Natural killer cell treated with Interleukin-12 subunit alpha and Interleukin-12 subunit beta and Interleukin-15 and Interleukin-18, amount 100 ng/mL, for 72 hours (primary cell): ENCODE measurements around the gene GON7. TPM values are rescaled to one million over a fixed set of nuclear protein-coding genes. Genes with fewer than 3 reads are reported as not detected.
"Not testable (repeated sequence)": the region's sequence is repeated elsewhere in the genome, so short reads cannot be mapped to it uniquely, and the experiment has no call there.

Experiments
- ATAC-seq, 2 donors: fragments of 150-1000 bp; cut with Tn5 transposase in 1 of 2; sonication (Bioruptor Pico), chemical (Tn5 transposase) in 1 of 2; 2 replicates each; pipeline ENCODE4 v1.10.0; 2021
- DNase-seq: peaks from one replicate; pipeline ENCODE4 v3.0.0; 2022; ENCODE audit warnings: low spot score
- H3K27ac Mint-ChIP-seq, 2 donors: 1 replicate in 1 of 2; 2 replicates in 1 of 2; pipeline ENCODE4 v1.8.0; 2022; ENCODE audit warnings: mixed read lengths in 2 of 2, mild to moderate bottlenecking in 1 of 2, moderate library complexity in 1 of 2
- H3K27me3 Mint-ChIP-seq, 2 donors: 1 replicate in 1 of 2; 2 replicates in 1 of 2; pipeline ENCODE4 v1.8.0; 2022; ENCODE audit warnings: mixed read lengths in 2 of 2
- H3K36me3 Mint-ChIP-seq: one replicate; pipeline ENCODE4 v1.8.0; 2022; ENCODE audit warnings: mixed read lengths
- H3K4me1 Mint-ChIP-seq, 2 donors: 1 replicate in 1 of 2; 2 replicates in 1 of 2; pipeline ENCODE4 v1.8.0; 2022; ENCODE audit warnings: low read depth in 2 of 2, mixed read lengths in 2 of 2, mild to moderate bottlenecking in 1 of 2
- H3K4me3 Mint-ChIP-seq: one replicate; pipeline ENCODE4 v1.8.0; 2022; ENCODE audit warnings: mixed read lengths
- H3K9me3 Mint-ChIP-seq: 2 replicates; pipeline ENCODE4 v1.8.0; 2022; ENCODE audit warnings: mixed read lengths
- total RNA-seq, 2 donors: library from RNA; stranded (reverse); gene quantifications; one replicate each; pipeline ENCODE4 v1.2.3, GENCODE V29; 2022

Gene GON7
- total RNA-seq, 2 donors from 2014 or later: 12.9 to 15.7 TPM

GRCh38 chr14:93183596-93184317, 23.1 kb downstream of the GON7 start:
- no peaks in the 10 kb centered on the region for H3K9me3 Mint-ChIP-seq
- H3K36me3 Mint-ChIP-seq: peaks cover 13% of the 10 kb centered on the region
- H3K4me3 Mint-ChIP-seq: peak overlapping the region; percentile 95
- peaks cover 30 to 32% of the 10 kb centered on the region in 2 donors for H3K4me1 Mint-ChIP-seq
- no peaks in the 10 kb centered on the region for H3K27me3 Mint-ChIP-seq
- peak overlapping the region; percentile 86 to 87 for H3K27ac Mint-ChIP-seq
- DNase-seq (no peak), ATAC-seq (no peak)

GRCh38 chr14:93175492-93175891, 31.4 kb downstream of the GON7 start:
- H3K9me3 Mint-ChIP-seq: no peaks in the 10 kb centered on the region
- H3K27me3 Mint-ChIP-seq: no peaks in the 10 kb centered on the region
- H3K4me3 Mint-ChIP-seq: no peak overlapping the region
- H3K4me1 Mint-ChIP-seq: peaks cover 0 to 3% of the 10 kb centered on the region in 2 donors
- no peaks in the 10 kb centered on the region for H3K36me3 Mint-ChIP-seq
- ATAC-seq: no peak
- DNase-seq: no peak
- no peak overlapping the region for H3K27ac Mint-ChIP-seq

DNA sequence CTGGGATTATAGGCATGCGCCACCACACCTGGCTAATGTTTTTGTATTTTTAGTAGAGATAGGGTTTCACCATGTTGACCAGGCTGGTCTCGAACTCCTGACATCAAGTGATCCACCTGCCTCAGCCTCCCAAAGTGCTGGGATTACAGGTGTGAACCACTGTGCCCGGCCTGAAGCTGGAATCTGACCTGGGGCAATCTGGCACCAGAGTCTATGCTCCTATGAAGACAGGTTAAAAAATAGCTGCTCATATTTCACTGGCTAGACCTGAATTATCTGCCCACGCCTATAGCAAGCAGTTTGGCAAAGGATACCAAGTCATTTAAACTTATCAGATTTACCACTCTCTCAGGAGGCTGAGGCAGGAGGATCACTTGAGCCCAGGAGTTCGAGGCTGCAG, 32.1 kb downstream of the GON7 start:
- H3K9me3 Mint-ChIP-seq, H3K36me3 Mint-ChIP-seq, H3K27ac Mint-ChIP-seq, H3K4me3 Mint-ChIP-seq, H3K4me1 Mint-ChIP-seq, ATAC-seq, H3K27me3 Mint-ChIP-seq, DNase-seq: not testable (repeated sequence)

- Mint-ChIP-seq H3K4me3 (no peak overlapping the region), H3K27me3 (no peaks in the 10 kb centered on the region)
- ATAC-seq: no peak
These were observed 32.9 kb downstream of the GON7 start for GRCh38 chr14:93173943-93174395.

DNA sequence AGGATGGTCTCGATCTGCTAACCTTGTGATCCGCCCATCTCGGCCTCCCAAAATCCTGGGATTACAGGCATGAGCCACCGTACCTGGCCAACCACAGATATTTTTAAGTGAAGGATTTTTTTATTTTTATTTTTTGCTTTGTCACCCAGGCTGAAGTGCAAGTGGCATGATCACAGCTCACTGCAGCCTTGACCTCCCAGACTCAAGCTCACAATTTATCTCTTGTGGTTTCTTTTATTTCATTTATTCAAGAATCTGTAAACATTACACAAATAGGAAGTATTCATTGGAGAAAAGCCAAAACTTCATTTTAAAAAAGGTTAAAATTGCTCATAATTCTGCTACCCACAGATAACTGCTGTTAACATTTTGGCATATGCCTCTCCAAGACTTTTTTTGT, 35.5 kb downstream of the GON7 start:
- Mint-ChIP-seq H3K4me3 (no peak overlapping the region), H3K9me3 (no peaks in the 10 kb centered on the region)
- ATAC-seq: no peak

More at GRCh38 chr14:93173943-93174395, 32.9 kb downstream of the GON7 start:
- peaks cover 0 to 3% of the 10 kb centered on the region in 2 donors for H3K4me1 Mint-ChIP-seq
- H3K9me3 Mint-ChIP-seq: no peaks in the 10 kb centered on the region
- H3K27ac Mint-ChIP-seq: no peak overlapping the region
- H3K36me3 Mint-ChIP-seq: no peaks in the 10 kb centered on the region
- no peak for DNase-seq

GRCh38 chr14:93170141-93170540, 36.7 kb downstream of the GON7 start:
- H3K4me3 Mint-ChIP-seq, ATAC-seq, H3K27ac Mint-ChIP-seq: not testable (repeated sequence)

More for the DNA sequence above, 35.5 kb downstream of the GON7 start:
- no peaks in the 10 kb centered on the region for H3K27me3 Mint-ChIP-seq
- H3K4me1 Mint-ChIP-seq: no peaks in the 10 kb centered on the region
- H3K27ac Mint-ChIP-seq: no peak overlapping the region
- no peak for DNase-seq
- H3K36me3 Mint-ChIP-seq: no peaks in the 10 kb centered on the region

GRCh38 chr14:93169619-93170018, 37.2 kb downstream of the GON7 start:
- not testable (repeated sequence) for H3K27me3 Mint-ChIP-seq, H3K9me3 Mint-ChIP-seq, H3K4me1 Mint-ChIP-seq, H3K4me3 Mint-ChIP-seq, DNase-seq, ATAC-seq, H3K36me3 Mint-ChIP-seq, H3K27ac Mint-ChIP-seq

More at GRCh38 chr14:93170141-93170540, 36.7 kb downstream of the GON7 start:
- DNase-seq, H3K9me3 Mint-ChIP-seq, H3K27me3 Mint-ChIP-seq, H3K4me1 Mint-ChIP-seq, H3K36me3 Mint-ChIP-seq: not testable (repeated sequence)

GRCh38 chr14:93168610-93169009, 38.3 kb downstream of the GON7 start:
- not testable (repeated sequence) for ATAC-seq, H3K36me3 Mint-ChIP-seq, DNase-seq

GRCh38 chr14:93165271-93166265, 41.3 kb downstream of the GON7 start:
- ATAC-seq, H3K9me3 Mint-ChIP-seq, H3K27ac Mint-ChIP-seq, H3K36me3 Mint-ChIP-seq, H3K4me1 Mint-ChIP-seq, H3K4me3 Mint-ChIP-seq, DNase-seq, H3K27me3 Mint-ChIP-seq: not testable (repeated sequence)

More at GRCh38 chr14:93168610-93169009, 38.3 kb downstream of the GON7 start:
- not testable (repeated sequence) for H3K4me3 Mint-ChIP-seq, H3K9me3 Mint-ChIP-seq, H3K4me1 Mint-ChIP-seq, H3K27me3 Mint-ChIP-seq, H3K27ac Mint-ChIP-seq

- no peaks in the 10 kb centered on the region for H3K4me1 Mint-ChIP-seq
- H3K27me3 Mint-ChIP-seq: no peaks in the 10 kb centered on the region
- no peak for DNase-seq
- H3K9me3 Mint-ChIP-seq: no peaks in the 10 kb centered on the region
- no peak overlapping the region for H3K27ac Mint-ChIP-seq
- no peak for ATAC-seq
- no peaks in the 10 kb centered on the region for H3K36me3 Mint-ChIP-seq
- no peak overlapping the region for H3K4me3 Mint-ChIP-seq
These were observed 43.3 kb downstream of the GON7 start for GRCh38 chr14:93163564-93163963.

DNA sequence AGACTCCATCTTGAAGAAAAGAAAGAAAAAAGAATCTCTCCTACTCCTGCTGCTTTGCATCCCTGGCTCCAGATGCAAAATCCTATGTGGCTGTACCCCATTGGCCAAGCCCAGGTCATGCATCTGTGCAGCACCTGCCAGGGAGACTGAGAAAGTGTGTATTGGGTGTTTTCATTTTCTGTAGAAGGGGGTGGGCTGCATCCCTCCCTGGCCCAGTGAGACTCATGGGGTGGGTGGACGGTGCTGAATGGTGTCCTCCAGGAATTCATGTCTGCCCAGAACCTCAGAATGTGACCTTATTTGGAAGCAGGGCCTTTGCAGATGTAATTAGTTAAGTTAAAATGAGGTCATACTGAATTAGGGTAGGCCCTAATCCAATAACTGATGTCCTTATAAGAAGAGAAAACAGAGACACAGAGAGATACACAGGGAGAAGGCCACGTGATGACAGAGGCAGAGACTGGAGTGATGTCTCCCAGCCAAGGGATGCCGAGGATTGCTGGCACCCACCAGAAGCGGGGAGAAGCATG, 45.4 kb downstream of the GON7 start:
- Mint-ChIP-seq H3K4me3 (no peak overlapping the region), H3K36me3 (no peaks in the 10 kb centered on the region)

DNA sequence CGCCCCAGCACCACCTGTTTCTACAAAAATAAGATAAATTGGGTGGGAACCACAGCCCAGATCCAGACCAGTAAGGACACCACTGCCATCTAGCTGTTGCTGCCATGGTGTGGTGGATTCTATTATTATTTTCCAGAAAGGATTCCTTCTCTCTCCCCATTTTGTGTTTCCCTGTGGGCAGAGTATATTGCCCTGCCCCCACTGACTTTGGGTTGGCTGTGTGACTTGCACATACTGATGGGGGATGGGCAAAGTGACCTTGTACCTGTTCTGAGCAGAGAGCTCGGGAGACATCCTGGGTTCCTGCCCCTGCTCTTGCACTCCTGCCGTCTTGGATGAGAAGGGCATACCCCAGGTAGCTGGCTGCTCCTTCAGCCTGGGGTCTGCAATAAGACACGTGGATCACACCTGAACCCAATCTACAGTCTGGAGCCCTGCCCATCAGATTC, 46.5 kb downstream of the GON7 start:
- Mint-ChIP-seq H3K9me3 (no peaks in the 10 kb centered on the region), H3K36me3 (no peaks in the 10 kb centered on the region), H3K27ac (no peak overlapping the region), H3K4me1 (no peaks in the 10 kb centered on the region), H3K27me3 (peaks cover 0 to 2% of the 10 kb centered on the region in 2 donors), H3K4me3 (no peak overlapping the region)
- ATAC-seq (peak in 1 of 2 donors; percentile 32), DNase-seq (no peak)

More for the DNA sequence above, 45.4 kb downstream of the GON7 start:
- ATAC-seq (no peak), DNase-seq (no peak)
- H3K4me1 Mint-ChIP-seq: no peaks in the 10 kb centered on the region
- peaks cover 0 to 2% of the 10 kb centered on the region in 2 donors for H3K27me3 Mint-ChIP-seq
- H3K9me3 Mint-ChIP-seq: no peaks in the 10 kb centered on the region
- H3K27ac Mint-ChIP-seq: no peak overlapping the region

DNA sequence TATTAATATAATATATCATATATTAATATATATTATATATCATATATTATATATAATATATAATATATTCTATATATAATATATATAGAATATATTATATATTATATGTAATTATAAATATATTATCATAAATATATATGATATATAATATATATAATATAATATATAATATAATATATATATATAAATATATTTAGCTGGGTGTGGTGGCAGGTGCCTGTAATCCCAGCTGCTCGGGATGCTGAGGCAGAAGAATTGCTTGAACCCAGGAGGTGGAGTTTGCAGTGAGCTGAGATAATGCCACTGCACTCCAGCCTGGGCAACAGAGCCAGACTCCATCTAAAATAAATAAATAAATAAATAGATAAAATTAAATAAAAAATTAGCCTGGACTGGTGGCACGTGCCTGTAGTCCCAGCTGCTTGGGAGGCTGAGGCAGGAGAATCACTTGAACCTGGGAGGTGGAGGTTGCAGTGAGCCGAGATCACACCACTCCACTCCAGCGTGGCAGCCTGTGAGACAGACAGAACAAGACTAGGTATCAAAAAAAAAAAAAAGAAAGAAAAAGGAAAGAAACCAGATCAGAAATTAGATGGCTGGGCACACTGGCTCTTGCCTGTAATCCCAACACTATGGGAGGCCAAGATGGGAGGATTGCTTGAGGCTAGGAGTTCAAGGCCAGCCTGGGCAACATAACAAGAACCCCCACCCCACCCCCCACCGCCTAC, 47.1 kb downstream of the GON7 start:
- not testable (repeated sequence) for H3K9me3 Mint-ChIP-seq, H3K4me1 Mint-ChIP-seq, ATAC-seq, DNase-seq, H3K27me3 Mint-ChIP-seq, H3K27ac Mint-ChIP-seq, H3K4me3 Mint-ChIP-seq, H3K36me3 Mint-ChIP-seq
